Pancreas (tissue), 10 donors: Measurements from ENCODE around the gene RLBP1. TPM values are rescaled to one million over a fixed set of nuclear protein-coding genes. Genes with fewer than 3 reads are reported as not detected.

Experiments
- ATAC-seq, 4 donors: fragments of 200-7000 bp; cut with Tn5 transposase; one replicate each; pipeline versions ENCODE4 v1.8.0 to v1.9.1; 2020; ENCODE audit warnings: mild to moderate bottlenecking in 4 of 4, moderate library complexity in 4 of 4
- DNase-seq, 6 donors: peaks; one replicate each; pipeline ENCODE4 v3.0.0-alpha.2; 2020
- FAIRE-seq: peaks from 2 replicates; lab custom pipeline; 2012; peaks lifted over from hg19 to GRCh38; lab: Jason Lieb, UNC
- H3K27ac ChIP-seq, 4 donors: fragments of 200-600 bp; sonication (generic); 1 replicate in 3 of 4; 2 replicates in 1 of 4; pipeline versions ENCODE4 v1.5.0 to v1.8.0; 2020
- H3K27me3 ChIP-seq, 4 donors: fragments of 200-600 bp; one replicate each; pipeline ENCODE4 v1.8.0; 2021
- H3K36me3 ChIP-seq, 3 donors: fragments of 200-600 bp; sonication (generic) in 1 of 3; one replicate each; pipeline versions ENCODE4 v1.5.0 to v1.8.0; 2020 to 2021
- H3K4me1 ChIP-seq, 3 donors: fragments of 200-600 bp; one replicate each; pipeline ENCODE4 v1.8.0; 2021
- H3K4me3 ChIP-seq, 4 donors: fragments of 200-600 bp; sonication (generic) in 2 of 4; one replicate each; pipeline versions ENCODE4 v1.5.0 to v1.8.0; 2020 to 2021
- H3K9me3 ChIP-seq, 4 donors: fragments of 200-600 bp; one replicate each; pipeline ENCODE4 v1.8.0; 2021
- CTCF ChIP-seq, 4 donors: fragments of 200-600 bp; sonication (generic) in 3 of 4; IDR thresholded peaks; one replicate each; pipeline versions ENCODE4 v1.5.0 to v1.8.0; 2021; ENCODE audit warnings: antibody characterized with exemption in 4 of 4
- WGBS, 2 donors: extraction: QIAGEN DNeasy Blood & Tissue Kit; methylation state at CpG; one replicate each; pipeline ENCODE4 v1.1.7; 2013; 5-methylcytosine and 5-hydroxymethylcytosine counted together
- intact Hi-C, 3 donors: fragments of 100-400 bp; cut with DNase I; formaldehyde crosslinking; loops; one replicate each; pipeline versions ENCODE4 v1.11.1 to v1.14.2; 2022
- polyA plus RNA-seq, 2 donors: library from polyadenylated mRNA; stranded (reverse); fragments of 200-250 nt; gene quantifications; one replicate each; pipeline ENCODE4 v1.2.3, GENCODE V29; 2013
- total RNA-seq, 6 donors: library from RNA; stranded (reverse); fragmentation: NEBNext Ultra II Directional in 4 of 6; extraction: Animal tissue kit (Norgen Biotek cat#: 25700) in 4 of 6; gene quantifications; one replicate each; pipeline versions ENCODE4 v1.2.1 to v1.2.4, GENCODE V29; 2021 to 2023
- donor health status: healthy with polysubstance abuse.
- donor health status: DM: no; HTN: no; CAD: no; lungs with moderate emphysema.
- donor health status: DM: no; HTN: no; CAD: no.
- donor health status: control.
- donor health status: control.
- donor health status: Bipolar disorder and iron deficiency.
- donor health status: DM: yes; HTN: yes; CAD: no.
- donor health status: DM: no; HTN: no; CAD: no.
- donor health status: DM: no; HTN: no; CAD: no.
- donor health status: DM: yes; HTN: yes; CAD: no.

Gene RLBP1
- total and polyA plus RNA-seq, 8 donors: 0.19 TPM; not detected in 7

DNA sequence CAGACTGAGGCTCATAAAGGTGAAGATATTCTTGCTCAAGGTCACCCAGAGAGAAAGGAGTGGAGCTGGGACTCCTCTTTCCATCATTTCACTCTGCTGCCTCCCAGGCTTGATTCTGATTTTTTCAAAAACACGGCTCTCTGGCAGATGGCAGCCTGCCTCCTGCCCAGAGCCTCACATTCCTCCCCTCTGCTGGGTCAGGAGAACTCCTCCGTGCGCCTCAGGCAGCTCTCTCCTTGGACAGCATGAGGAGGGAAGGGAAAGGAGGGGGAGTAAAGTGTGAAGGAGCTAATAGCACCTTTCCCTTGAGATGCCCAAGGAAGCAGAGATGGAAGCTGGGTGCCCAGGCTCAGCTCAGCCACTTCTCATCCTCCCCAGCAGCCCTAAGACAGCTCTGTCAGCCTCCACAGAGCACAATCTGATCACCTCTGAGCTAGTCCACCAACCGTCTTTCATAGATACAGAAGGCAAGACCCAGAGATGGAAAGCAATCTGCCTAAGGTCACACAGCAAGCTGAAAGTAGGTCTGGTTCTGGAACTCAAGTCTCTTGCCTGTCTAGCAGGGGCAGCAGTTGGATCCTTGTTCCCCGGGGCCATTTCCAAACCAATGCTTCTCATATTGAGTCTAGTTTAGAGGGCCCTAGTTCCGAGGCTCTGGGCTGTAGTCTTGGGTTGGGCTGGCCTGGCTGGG lies 3.5 kb downstream of the RLBP1 start:
- Histone ChIP-seq H3K27me3 (no peaks in the 10 kb centered on the region), H3K27ac (no peak overlapping the region), H3K4me3 (no peak overlapping the region), H3K4me1 (no peaks in the 10 kb centered on the region), H3K9me3 (no peaks in the 10 kb centered on the region), H3K36me3 (no peaks in the 10 kb centered on the region)
- ATAC-seq: no peak
- WGBS, 2 donors: 74 to 84% methylated on average over 6 of the region's 6 CpGs
- intact Hi-C loops: loop anchor here in 1 of 3 donors (10.0 kb wide), 1 partner anchor 207 kb away; no protein-coding TSS in a partner anchor
- no peak for DNase-seq
- no peak for TF ChIP-seq CTCF (IDR thresholded peaks at IDR 0.05)
- FAIRE-seq: no peak

GRCh38 chr15:89217031-89217430 lies 4.3 kb downstream of the RLBP1 start:
- H3K9me3 ChIP-seq: no peaks in the 10 kb centered on the region
- H3K4me1 ChIP-seq: no peaks in the 10 kb centered on the region
- 87 to 90% methylated on average over 20 of the region's 20 CpGs for WGBS, 2 donors
- ATAC-seq (no peak), FAIRE-seq (no peak), DNase-seq (no peak)
- no peak overlapping the region for H3K4me3 ChIP-seq
- H3K27me3 ChIP-seq: no peaks in the 10 kb centered on the region
- intact Hi-C loops: loop anchor here in 1 of 3 donors (10.0 kb wide), 1 partner anchor 208 kb away; no protein-coding TSS in a partner anchor
- no peak for TF ChIP-seq CTCF (IDR thresholded peaks at IDR 0.05)
- H3K27ac ChIP-seq: no peak overlapping the region
- H3K36me3 ChIP-seq: no peaks in the 10 kb centered on the region

GRCh38 chr15:89215627-89216026 lies 5.8 kb downstream of the RLBP1 start:
- H3K4me1 ChIP-seq: no peaks in the 10 kb centered on the region
- H3K9me3 ChIP-seq: no peaks in the 10 kb centered on the region
- TF ChIP-seq CTCF (IDR thresholded peaks at IDR 0.05): no peak
- intact Hi-C loops: loop anchor here in 1 of 3 donors (10.0 kb wide), 1 partner anchor 209 kb away; no protein-coding TSS in a partner anchor
- FAIRE-seq (no peak), ATAC-seq (no peak), DNase-seq (no peak)
- no peaks in the 10 kb centered on the region for H3K36me3 ChIP-seq
- no peaks in the 10 kb centered on the region for H3K27me3 ChIP-seq
- no peak overlapping the region for H3K27ac ChIP-seq
- no peak overlapping the region for H3K4me3 ChIP-seq
- WGBS, 2 donors: 81 to 88% methylated on average over 2 of the region's 2 CpGs

GRCh38 chr15:89211678-89212170 lies 9.7 kb downstream of the RLBP1 start:
- DNase-seq (no peak), ATAC-seq (no peak), FAIRE-seq (no peak)
- intact Hi-C loops: loop anchor here in 1 of 3 donors (10.0 kb wide), 1 partner anchor 213 kb away; no protein-coding TSS in a partner anchor
- 80 to 90% methylated on average over 5 of the region's 5 CpGs for WGBS, 2 donors
- Histone ChIP-seq H3K4me3 (no peak overlapping the region), H3K27ac (no peak overlapping the region), H3K4me1 (no peaks in the 10 kb centered on the region), H3K36me3 (no peaks in the 10 kb centered on the region), H3K27me3 (no peaks in the 10 kb centered on the region), H3K9me3 (no peaks in the 10 kb centered on the region)
- no peak for TF ChIP-seq CTCF (IDR thresholded peaks at IDR 0.05)

- no peak overlapping the region for H3K27ac ChIP-seq
- H3K4me3 ChIP-seq: no peak overlapping the region
- FAIRE-seq (no peak), ATAC-seq (no peak), DNase-seq (no peak)
- 57 to 68% methylated on average over 1 of the region's 1 CpG for WGBS, 2 donors
- H3K36me3 ChIP-seq: no peaks in the 10 kb centered on the region
- no peaks in the 10 kb centered on the region for H3K9me3 ChIP-seq
- no peaks in the 10 kb centered on the region for H3K27me3 ChIP-seq
- TF ChIP-seq CTCF (IDR thresholded peaks at IDR 0.05): no peak
- intact Hi-C loops: loop anchor here in 1 of 3 donors (10.0 kb wide), 1 partner anchor 106 kb away; no protein-coding TSS in a partner anchor
- peaks cover 0 to 5% (median 4%) of the 10 kb centered on the region in 3 donors for H3K4me1 ChIP-seq
Measured at GRCh38 chr15:89209057-89209456, 12.3 kb downstream of the RLBP1 start.
